Stimulated activated CD4-positive, alpha-beta T cell treated with anti-CD3 and anti-CD28 coated beads, Interleukin-4, amount 100 ng/mL, for 48 hours (primary cell): ENCODE data around the gene KLC3.
"Not testable (repeated sequence)": the region's sequence is repeated elsewhere in the genome, so short reads cannot be mapped to it uniquely, and the experiment has no call there.

Source experiments
- DNase-seq, 2 donors: peaks; one replicate each; pipeline ENCODE4 v3.0.0-alpha.2; 2020; ENCODE audit warnings: low read depth in 2 of 2

KLC3 gene

DNA sequence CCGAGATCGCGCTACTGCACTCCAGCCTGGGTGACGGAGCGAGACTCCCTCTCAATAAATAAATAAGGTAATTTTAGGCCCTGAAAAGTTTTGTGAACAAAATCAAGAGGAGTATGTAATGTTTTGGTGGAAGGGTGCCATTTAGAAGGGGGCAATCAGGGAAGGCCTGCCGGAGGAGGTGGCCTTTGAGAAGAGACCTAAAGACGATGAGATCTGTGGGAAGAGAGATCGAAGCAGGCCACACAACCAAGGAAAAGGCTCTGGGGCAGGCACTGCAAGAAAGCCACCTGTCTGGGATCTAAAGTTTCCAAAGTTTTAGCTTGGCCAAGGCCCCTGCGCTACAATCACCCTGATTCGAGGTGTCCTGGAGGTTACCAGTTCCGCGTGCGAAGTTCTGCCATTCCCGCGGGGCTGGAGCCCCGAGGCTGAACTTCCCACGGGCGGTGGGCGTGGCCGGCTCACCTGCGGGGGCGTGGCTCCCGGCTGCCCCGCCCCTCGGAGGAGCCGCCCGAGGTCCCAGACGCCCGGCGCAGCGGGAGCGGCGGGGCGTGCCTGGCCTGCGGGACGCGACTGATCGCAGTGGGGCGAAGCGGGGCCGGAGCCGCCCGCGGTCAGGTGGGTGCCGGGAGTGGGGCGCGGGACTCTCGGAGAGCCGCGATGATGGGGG is at the start of gene KLC3:
Gene KLC3, plus strand, starts transcription at position 519 of the 667 bp plus-strand sequence. CDS start 4,792 bp downstream, outside the sequence.
- peak; percentile 15 to 33 for DNase-seq

DNA sequence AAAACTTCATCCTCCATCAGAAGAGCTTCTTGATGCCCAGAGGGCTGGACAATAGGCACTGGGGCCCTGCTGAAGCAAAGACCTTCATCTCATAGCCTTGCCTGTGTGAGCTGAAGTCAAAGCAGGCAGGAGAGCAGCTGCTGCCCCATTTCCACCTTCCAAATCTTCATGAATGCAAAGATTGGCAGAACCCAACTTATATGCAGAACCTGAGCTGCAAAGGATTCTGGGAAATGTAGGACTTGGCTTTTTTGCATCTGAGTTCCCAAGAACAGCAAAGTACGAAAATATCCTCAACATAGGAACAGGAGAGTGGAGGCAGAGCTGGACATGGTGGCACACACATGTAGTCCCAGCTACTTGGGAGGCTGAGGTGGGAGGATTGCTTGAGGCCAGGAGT is 48.7 kb upstream of the KLC3 start:
- DNase-seq: no peak

DNA sequence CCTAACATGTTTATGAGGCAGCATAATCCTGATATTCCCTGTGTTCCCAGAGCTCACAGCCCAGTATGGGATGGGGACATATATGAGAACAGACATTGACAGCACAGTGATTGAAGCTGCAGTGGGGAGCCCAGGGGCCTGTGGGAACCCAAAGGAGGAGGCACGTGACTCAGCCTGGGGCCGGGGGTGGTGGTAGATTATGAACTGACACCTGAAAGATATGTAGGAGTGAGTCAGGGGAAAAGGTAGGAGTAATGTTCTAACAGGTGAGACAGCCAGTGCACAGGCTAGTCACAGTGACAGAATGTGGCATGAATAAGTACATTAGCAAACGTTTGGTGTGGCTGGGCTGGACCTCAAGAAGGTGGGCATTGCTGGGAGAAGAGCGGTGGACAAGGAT is 46.9 kb upstream of the KLC3 start:
- DNase-seq: peak in 1 of 2 donors; percentile 18

DNA sequence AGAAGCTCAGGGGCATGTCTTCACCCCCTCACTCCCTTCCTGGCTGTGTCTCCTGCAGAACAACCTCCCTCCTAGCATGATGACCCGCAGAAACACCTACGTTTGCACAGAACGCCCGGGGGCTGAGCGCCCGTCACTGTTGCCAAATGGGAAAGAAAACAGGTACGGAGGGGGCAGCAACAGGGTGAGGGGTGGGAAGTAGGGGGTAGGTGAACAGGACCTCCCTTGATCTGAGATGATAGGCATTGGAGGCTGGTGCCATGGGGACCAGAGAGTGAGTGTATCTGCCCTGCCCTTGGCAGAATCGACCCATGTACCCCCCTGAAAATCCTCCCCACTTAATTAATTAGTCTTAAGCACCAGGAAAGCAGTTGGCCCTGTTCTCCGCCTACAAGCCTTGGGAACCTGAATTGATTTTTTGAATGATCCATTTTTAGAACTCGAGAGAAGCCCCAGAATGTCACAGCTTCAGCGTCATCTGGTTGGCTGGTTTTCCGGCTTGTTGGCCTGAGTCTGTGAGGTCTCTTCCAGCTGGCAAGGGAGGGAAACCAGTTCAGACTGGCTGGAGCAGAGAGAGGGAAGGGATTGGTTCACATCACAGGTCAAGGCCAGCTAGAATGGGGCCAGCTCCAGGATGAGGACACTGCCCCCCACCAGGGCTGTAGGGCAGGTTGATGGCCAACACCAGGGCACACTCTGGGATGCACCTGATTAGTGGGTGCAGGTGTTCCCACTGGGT is 46.1 kb upstream of the KLC3 start:
- DNase-seq: no peak

DNA sequence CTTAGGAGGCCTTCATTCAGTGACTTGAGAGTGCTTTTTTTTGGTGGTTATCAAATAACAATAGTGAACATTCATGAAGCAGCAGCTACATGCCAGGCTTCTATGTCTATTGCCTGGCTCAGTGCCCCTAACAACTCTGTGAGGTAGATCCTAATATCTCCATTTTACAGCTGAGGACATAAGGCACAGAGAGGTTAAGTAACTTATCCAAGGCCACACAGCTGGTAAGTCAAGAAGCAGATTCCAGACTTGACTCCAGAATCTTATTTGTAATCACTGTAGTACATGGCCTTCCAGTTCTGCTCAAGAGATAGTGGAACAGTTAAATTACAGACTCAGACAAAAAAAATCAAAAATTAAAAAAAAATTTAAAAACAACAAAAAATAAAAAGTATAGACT is 44.7 kb upstream of the KLC3 start:
- DNase-seq: no peak

DNA sequence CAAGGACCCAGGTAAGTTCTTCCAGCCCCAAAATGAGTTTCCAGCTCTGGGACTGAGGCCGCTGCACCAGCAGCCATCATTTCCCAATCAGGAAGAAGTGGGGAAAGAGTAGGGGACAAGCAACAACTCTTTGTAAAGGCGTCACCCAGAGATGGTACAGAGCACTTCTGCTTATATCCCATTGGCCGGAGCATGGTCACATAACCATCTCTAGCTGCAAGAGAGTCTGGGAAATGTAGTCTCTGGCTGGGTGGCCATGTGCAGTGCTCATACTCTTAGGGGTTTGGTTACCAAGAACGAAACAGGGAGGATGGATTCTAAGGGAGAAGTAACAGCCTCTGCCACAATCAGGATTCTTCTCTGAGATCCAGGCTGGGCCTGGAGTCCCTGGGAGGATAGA is 44.2 kb upstream of the KLC3 start:
- DNase-seq: no peak

DNA sequence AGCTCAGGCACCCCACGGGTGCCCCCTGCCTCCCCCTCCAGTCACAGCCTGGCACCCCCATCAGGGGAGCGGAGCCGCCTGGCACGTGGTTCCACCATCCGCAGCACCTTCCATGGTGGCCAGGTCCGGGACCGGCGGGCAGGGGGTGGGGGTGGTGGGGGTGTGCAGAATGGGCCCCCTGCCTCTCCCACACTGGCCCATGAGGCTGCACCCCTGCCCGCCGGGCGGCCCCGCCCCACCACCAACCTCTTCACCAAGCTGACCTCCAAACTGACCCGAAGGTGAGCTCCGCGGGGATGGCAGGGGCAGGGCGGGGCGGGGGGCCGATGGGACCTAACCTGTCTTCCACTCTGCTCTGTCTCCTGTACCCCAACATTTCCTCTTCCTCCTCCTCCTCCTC is 42.9 kb upstream of the KLC3 start:
- DNase-seq: no peak

DNA sequence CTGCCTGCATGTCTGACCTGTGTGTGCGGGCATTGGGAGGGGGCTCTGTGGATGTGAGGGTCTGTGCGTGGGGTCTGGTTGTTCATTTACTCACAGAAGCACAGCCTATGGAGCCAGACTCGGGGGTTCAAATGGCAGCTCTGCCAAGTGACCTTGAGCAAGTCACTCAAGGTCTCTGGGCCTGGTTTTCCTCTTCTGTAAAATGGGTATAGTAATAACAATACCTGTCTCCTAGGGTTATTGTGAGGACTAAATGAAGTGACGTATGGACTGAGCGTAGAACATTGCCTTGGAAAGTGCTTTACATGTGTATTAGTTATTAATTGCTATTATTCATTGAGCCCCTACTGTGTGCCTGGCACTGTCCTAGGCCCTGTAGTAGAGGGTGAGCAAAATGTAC is 42.3 kb upstream of the KLC3 start:
- no peak for DNase-seq

DNA sequence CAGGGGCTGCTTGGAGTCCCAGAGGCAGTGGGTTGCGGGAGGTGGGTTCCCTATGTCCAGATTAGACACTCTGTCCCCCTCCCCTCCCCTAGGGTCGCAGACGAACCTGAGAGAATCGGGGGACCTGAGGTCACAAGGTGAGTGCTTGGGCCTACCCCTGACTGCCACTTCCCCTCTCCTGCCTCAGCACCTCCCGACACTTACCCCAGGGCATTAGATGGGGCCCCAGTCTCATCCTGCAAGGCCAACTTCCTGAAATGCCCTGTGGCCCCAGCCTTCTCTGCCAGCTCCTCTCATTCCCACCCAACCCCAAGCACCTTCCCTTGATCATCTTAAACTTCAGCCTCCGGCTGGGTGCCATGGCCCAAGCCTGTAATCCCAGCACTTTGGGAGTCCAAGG is 40.8 kb upstream of the KLC3 start:
- no peak for DNase-seq

DNA sequence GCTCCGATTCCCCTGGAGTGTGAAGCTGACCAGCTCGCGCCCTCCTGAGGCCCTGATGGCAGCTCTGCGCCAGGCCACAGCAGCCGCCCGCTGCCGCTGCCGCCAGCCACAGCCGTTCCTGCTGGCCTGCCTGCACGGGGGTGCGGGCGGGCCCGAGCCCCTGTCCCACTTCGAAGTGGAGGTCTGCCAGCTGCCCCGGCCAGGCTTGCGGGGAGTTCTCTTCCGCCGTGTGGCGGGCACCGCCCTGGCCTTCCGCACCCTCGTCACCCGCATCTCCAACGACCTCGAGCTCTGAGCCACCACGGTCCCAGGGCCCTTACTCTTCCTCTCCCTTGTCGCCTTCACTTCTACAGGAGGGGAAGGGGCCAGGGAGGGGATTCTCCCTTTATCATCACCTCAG is 38.1 kb upstream of the KLC3 start:
- DNase-seq: no peak

DNA sequence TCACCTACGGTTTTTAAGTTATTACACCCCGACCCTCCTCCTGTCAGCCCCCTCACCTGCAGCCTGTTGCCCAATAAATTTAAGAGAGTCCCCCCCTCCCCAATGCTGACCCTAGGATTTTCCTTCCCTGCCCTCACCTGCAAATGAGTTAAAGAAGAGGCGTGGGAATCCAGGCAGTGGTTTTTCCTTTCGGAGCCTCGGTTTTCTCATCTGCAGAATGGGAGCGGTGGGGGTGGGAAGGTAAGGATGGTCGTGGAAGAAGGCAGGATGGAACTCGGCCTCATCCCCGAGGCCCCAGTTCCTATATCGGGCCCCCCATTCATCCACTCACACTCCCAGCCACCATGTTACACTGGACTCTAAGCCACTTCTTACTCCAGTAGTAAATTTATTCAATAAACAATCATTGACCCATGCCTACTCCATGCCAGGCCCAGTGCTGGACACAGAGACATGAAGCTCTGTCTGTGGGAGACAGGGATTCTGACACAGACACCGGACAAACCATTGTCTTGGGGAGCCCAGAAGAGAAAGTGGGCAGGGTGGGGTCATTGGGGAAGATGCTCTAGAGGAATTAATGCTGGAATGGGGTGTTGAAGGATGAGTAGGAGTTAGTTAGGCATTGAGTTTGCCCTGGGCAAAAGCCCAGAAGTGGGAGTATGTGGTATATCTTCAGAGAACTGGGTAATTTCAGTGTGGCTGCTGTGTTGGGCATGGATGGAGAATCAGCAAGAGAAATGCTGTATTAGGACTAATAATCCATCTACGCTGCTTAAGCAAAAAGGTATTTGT is 37.1 kb upstream of the KLC3 start:
- DNase-seq: no peak

DNA sequence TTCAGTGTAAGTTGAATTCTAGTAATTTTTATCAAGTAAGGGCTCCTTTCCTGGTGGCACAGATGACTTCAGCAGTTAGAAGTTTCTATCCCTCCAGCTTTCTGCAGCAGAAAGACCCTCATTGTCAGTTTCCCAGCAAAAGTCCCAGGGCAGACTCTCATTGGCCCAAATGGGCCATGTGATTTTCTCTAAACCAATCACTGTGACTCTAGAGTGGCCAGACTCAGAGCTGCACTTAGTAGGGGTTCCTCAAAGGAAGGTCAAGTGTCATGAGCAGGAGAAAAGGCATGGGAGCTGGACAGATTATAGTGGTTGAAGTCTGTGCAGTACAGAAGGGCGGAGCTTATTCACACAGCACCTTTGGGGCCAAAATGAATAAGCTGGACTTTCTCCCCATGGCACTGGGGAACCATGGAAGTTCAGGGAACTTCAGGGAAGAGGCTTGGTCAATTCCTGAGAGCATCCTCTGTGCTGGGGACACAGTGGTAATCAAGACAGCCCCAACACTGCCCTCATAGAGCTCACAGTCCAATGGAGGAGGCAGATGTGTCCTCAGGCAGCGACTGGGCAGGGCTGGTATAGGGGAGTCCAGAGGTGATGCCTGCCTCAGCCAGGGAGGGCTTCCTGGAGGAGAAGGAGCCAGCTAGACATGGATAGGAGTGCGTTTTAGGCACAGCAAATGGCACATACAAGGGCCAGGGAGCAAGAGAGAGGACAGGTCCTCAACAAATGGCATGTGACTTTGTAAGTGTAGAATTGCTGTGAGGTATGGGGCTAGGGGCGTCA is 36.2 kb upstream of the KLC3 start:
- DNase-seq: no peak

DNA sequence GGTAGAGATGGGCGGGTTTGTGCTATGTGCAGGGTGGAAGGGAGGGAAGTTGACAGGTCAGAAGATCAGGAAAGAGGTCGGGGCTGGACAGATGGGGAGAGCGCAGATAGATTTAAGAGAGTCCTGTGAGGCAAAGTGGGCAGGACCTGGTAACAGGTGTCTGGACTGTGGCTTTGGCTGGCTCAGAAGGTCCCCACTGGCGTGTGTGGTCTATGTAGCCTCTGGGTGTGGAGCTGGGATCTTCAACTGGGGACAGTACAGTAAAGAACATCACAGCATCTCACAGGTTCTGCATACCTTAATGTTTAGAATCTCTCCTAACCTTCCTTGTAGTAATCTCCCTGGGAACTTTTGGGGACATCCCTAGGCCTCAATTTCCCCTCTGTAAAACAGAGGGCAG is 35.5 kb upstream of the KLC3 start:
- DNase-seq: no peak

DNA sequence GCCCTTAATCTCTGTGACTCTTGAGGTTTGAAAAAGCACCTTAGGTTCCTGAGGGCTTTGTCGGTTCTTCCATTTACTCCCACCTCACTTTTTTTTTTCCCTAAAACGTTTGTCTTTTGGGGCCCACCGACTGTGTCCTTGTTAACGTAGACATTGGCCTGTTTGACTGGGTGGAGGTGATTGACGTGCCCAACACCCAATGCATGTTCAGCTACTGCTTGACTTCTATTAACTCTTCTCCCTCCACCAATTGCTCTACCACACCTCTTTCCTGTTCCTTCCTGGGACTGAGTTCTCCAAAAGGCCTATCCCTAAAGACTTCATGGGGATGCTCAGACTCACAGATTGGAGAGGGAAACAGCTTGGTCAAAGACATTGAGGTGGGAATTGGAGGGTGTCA is 35.1 kb upstream of the KLC3 start:
- no peak for DNase-seq

DNA sequence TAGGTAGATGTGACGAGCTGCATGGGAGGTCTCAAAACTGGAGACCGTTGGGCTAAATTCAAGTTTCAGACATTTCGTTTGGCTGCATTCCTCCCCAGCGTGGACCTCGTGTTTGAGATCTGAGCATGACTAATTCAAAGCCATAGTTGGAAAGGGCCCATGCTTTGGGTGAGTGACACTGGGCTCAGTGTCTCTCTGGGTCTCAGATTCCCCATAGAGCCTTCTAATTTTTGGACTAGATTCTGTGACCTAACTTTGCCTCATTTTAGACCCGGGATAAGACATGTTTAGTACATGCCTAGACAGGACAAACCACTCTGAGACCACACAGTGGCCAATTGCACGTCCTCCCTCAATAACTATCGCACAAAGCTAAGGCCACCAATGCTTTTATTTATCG is 34.5 kb upstream of the KLC3 start:
- DNase-seq: no peak

DNA sequence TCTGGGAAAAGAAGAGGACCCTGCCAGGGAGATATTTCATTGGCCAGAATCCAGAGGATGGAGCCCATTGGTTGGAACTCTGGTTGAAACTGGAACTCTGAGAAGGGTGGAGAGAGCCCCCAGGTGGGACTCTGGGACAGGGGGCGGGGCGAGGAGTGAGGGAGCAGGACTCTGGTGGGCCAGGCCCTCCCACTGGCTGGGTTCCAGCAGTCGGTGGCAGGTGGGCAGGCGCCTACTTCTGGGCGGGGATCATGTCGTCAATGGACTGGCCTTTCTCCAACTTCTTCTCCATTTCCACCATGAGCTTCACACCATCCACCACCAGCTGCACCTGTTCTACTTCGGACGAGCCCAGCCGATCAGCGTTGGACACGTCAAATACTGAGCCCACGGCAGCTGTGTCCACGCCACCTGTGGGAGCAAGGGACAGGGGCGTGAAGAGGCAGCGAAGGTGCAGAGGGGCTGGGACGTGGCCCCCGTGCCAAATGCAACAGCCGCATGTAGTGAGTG is 34.0 kb upstream of the KLC3 start:
- DNase-seq: no peak

DNA sequence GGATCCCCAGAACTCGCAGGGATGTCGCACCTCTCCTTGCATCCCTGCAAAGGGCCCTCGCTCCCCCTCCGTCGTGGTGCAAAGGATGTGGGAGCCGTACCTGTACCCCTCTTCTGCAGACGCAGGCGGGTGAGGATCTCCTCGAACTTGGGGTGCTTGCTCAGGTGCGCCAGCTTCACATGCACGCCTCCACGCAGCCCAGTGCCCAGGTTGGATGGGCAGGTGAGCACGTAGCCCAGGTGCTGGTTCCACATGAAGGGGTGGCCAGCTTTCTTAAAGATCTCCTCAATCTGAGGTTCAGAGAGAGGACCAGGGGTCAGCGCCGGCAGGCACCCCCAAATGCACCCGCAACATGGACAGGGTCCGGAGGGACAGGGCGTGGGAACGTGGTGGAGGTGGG is 33.2 kb upstream of the KLC3 start:
- no peak for DNase-seq

DNA sequence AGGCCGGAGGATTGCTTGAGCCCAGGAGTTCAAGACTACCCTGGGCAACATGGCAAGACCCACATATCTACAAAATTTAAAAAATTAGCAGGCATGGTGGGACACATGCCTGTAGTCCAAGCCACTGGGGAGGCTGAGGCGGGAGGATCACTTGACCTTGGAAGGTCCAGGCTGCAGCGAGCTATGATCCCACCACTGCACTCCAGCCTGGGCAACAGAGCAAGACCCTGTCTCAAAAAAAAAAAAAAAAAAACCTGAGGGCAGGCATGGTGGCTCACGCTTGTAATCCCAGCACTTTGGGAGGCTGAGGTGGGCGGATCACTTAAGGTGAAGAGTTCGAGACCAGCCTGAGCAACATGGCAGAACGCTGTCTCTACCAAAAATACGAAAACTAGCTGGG is 31.2 kb upstream of the KLC3 start:
- DNase-seq: not testable (repeated sequence)

DNA sequence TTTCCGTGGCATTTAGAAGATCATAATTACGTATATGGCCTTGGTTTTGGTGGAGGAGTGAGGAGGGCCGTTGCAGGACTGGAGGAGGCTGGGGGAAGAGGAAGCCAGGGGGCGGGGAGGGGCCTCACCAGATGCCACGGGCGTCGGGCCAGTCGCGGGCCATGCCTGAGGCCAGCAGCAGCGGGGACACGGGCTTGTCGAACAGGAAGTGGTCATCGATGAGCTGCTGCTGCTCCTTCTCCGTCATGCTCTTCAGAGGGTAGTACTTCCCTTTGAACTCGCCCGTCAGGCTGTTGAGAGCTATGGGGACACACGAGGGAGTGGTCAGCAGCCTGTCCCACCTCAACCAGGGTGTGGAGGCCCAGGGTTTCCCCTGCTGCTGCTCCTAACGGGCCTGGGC is 28.9 kb upstream of the KLC3 start:
- DNase-seq: no peak

DNA sequence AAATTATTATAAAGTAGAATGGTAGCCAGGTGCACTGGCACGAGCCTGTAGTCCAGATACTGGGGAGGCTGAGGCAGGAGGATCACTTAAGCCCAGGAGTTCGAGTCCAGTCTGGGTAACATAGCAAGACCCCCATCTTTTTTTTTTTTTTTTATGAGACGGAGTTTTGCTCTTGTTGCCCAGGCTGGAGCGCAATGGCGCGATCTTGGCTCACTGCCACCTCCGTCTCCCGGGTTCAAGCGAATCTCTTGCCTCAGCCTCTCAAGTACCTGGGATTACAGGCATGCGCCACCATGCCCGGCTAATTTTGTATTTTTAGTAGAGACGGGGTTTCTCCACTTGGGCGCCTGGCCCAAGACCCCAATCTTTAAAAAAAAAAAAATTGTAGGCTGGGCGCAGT is 28.3 kb upstream of the KLC3 start:
- not testable (repeated sequence) for DNase-seq

DNA sequence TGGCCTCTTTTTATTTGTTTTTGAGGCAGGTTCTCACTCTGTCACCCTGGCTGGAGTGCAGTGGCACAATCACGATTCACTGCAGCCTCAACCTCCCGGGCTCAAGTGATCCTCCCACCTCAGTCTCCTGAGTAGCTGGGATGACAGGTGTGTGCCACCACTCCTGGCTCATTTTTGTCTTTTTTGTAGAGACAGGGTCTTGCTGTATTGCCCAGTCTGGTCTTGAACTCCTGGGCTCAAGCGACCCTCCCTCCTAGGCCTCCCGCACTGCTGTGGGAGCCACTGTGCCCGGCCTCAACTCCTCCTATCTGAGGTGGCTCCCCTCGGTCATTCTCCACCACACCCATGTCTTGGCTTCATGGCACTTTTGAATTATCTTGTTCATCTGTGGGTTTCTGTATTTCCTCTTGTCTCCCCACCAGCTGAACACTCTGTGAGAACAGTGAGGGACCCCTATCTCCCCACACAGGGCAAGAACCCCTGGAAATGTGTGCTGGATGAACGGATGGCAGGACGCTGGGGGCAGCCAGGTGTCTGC is 25.8 kb upstream of the KLC3 start:
- no peak for DNase-seq

DNA sequence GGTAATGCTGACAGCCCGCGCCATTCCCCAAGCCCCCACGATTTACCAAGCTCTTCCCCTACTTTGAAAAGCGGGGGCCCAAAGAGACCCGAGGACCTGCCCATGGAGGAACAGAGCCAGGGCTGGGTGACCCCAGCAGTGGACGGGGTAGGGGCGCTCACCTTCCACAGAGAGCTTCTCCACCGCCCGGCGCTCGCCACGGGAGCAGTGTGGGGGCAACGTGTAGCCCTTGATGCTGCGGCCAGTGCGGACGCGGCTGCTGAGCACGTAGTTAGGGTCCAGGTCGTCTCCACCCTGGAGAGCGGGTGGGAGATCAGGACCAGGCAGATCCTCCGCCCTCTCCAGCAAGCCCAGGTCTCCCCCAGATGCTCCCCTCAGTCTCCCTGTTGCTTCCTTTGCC is 25.2 kb upstream of the KLC3 start:
- DNase-seq: no peak
